Renal cortex interstitium (tissue), 11 donors: ENCODE results near the gene RALGAPA2. TPM values are rescaled to one million over a fixed set of nuclear protein-coding genes. Genes with fewer than 3 reads are reported as not detected.

ENCODE experiments used
- DNase-seq, 11 donors: peaks; one replicate each; pipeline ENCODE4 v3.0.0-alpha.2; 2013; ENCODE audit warnings: low read depth in 9 of 11, low spot score in 4 of 11; ENCODE audit errors: extremely low read depth in 1 of 11
- polyA plus RNA-seq, 3 donors: library from polyadenylated mRNA; unstranded; fragments of 120-200 nt; gene quantifications; one replicate each; pipeline ENCODE4 v1.2.1, GENCODE V29; 2013; ENCODE audit not compliant: insufficient read length in 3 of 3

Gene RALGAPA2
- polyA plus RNA-seq, 3 donors, result 17.4 to 21.7 (median 17.7) TPM

- no peak for DNase-seq
These were observed 219.7 kb downstream of the RALGAPA2 start for GRCh38 chr20:20492521-20493332.

- DNase-seq, result no peak
These were observed 220.6 kb downstream of the RALGAPA2 start for GRCh38 chr20:20491784-20492264.

GRCh38 chr20:20491110-20491783 is 221.2 kb downstream of the RALGAPA2 start:
- DNase-seq, result no peak

- DNase-seq, result no peak
These were observed 221.8 kb downstream of the RALGAPA2 start for GRCh38 chr20:20490673-20491072.

GRCh38 chr20:20489648-20490341 is 222.6 kb downstream of the RALGAPA2 start:
- DNase-seq, result no peak

GRCh38 chr20:20489054-20489453 is 223.4 kb downstream of the RALGAPA2 start:
- DNase-seq, result no peak

- no peak for DNase-seq
These were observed 224.1 kb downstream of the RALGAPA2 start for GRCh38 chr20:20488388-20488787.

- DNase-seq, result no peak
These were observed 224.6 kb downstream of the RALGAPA2 start for GRCh38 chr20:20487811-20488210.

- DNase-seq, result no peak
These were observed 229.1 kb downstream of the RALGAPA2 start for GRCh38 chr20:20483328-20483727.

- no peak for DNase-seq
These were observed 230.0 kb downstream of the RALGAPA2 start for GRCh38 chr20:20482453-20482852.

- no peak for DNase-seq
These were observed 231.8 kb downstream of the RALGAPA2 start for GRCh38 chr20:20480689-20481088.

GRCh38 chr20:20480126-20480525 is 232.3 kb downstream of the RALGAPA2 start:
- DNase-seq, result no peak

GRCh38 chr20:20477444-20478041 is 234.9 kb downstream of the RALGAPA2 start:
- DNase-seq, result no peak

- no peak for DNase-seq
These were observed 235.9 kb downstream of the RALGAPA2 start for GRCh38 chr20:20476504-20476903.

- no peak for DNase-seq
These were observed 238.8 kb downstream of the RALGAPA2 start for GRCh38 chr20:20473657-20474056.

GRCh38 chr20:20472684-20473274 is 239.7 kb downstream of the RALGAPA2 start:
- no peak for DNase-seq

GRCh38 chr20:20466341-20466879 is 246.0 kb downstream of the RALGAPA2 start:
- no peak for DNase-seq

GRCh38 chr20:20465252-20465651 is 247.2 kb downstream of the RALGAPA2 start:
- DNase-seq, result no peak

- DNase-seq, result no peak
These were observed 248.5 kb downstream of the RALGAPA2 start for GRCh38 chr20:20463933-20464374.
